Pancreas (tissue), 10 donors: Measurements from ENCODE around the gene PRODH2. TPM values are rescaled to one million over a fixed set of nuclear protein-coding genes. Genes with fewer than 3 reads are reported as not detected.

Experiments
- ATAC-seq, 4 donors: fragments of 200-7000 bp; cut with Tn5 transposase; one replicate each; pipeline versions ENCODE4 v1.8.0 to v1.9.1; 2020; ENCODE audit warnings: mild to moderate bottlenecking in 4 of 4, moderate library complexity in 4 of 4
- DNase-seq, 6 donors: peaks; one replicate each; pipeline ENCODE4 v3.0.0-alpha.2; 2020
- FAIRE-seq: peaks from 2 replicates; lab custom pipeline; 2012; peaks lifted over from hg19 to GRCh38; lab: Jason Lieb, UNC
- H3K27ac ChIP-seq, 4 donors: fragments of 200-600 bp; sonication (generic); 1 replicate in 3 of 4; 2 replicates in 1 of 4; pipeline versions ENCODE4 v1.5.0 to v1.8.0; 2020
- H3K27me3 ChIP-seq, 4 donors: fragments of 200-600 bp; one replicate each; pipeline ENCODE4 v1.8.0; 2021
- H3K36me3 ChIP-seq, 3 donors: fragments of 200-600 bp; sonication (generic) in 1 of 3; one replicate each; pipeline versions ENCODE4 v1.5.0 to v1.8.0; 2020 to 2021
- H3K4me1 ChIP-seq, 3 donors: fragments of 200-600 bp; one replicate each; pipeline ENCODE4 v1.8.0; 2021
- H3K4me3 ChIP-seq, 4 donors: fragments of 200-600 bp; sonication (generic) in 2 of 4; one replicate each; pipeline versions ENCODE4 v1.5.0 to v1.8.0; 2020 to 2021
- H3K9me3 ChIP-seq, 4 donors: fragments of 200-600 bp; one replicate each; pipeline ENCODE4 v1.8.0; 2021
- CTCF ChIP-seq, 4 donors: fragments of 200-600 bp; sonication (generic) in 3 of 4; IDR thresholded peaks; one replicate each; pipeline versions ENCODE4 v1.5.0 to v1.8.0; 2021; ENCODE audit warnings: antibody characterized with exemption in 4 of 4
- WGBS, 2 donors: extraction: QIAGEN DNeasy Blood & Tissue Kit; methylation state at CpG; one replicate each; pipeline ENCODE4 v1.1.7; 2013; 5-methylcytosine and 5-hydroxymethylcytosine counted together
- intact Hi-C, 3 donors: fragments of 100-400 bp; cut with DNase I; formaldehyde crosslinking; loops; one replicate each; pipeline versions ENCODE4 v1.11.1 to v1.14.2; 2022
- polyA plus RNA-seq, 2 donors: library from polyadenylated mRNA; stranded (reverse); fragments of 200-250 nt; gene quantifications; one replicate each; pipeline ENCODE4 v1.2.3, GENCODE V29; 2013
- total RNA-seq, 6 donors: library from RNA; stranded (reverse); fragmentation: NEBNext Ultra II Directional in 4 of 6; extraction: Animal tissue kit (Norgen Biotek cat#: 25700) in 4 of 6; gene quantifications; one replicate each; pipeline versions ENCODE4 v1.2.1 to v1.2.4, GENCODE V29; 2021 to 2023
- donor health status: healthy with polysubstance abuse.
- donor health status: DM: no; HTN: no; CAD: no; lungs with moderate emphysema.
- donor health status: DM: no; HTN: no; CAD: no.
- donor health status: control.
- donor health status: control.
- donor health status: Bipolar disorder and iron deficiency.
- donor health status: DM: yes; HTN: yes; CAD: no.
- donor health status: DM: no; HTN: no; CAD: no.
- donor health status: DM: no; HTN: no; CAD: no.
- donor health status: DM: yes; HTN: yes; CAD: no.

PRODH2 gene
- total and polyA plus RNA-seq, 8 donors = 0.95 to 21.5 (median 4.2) TPM

DNA sequence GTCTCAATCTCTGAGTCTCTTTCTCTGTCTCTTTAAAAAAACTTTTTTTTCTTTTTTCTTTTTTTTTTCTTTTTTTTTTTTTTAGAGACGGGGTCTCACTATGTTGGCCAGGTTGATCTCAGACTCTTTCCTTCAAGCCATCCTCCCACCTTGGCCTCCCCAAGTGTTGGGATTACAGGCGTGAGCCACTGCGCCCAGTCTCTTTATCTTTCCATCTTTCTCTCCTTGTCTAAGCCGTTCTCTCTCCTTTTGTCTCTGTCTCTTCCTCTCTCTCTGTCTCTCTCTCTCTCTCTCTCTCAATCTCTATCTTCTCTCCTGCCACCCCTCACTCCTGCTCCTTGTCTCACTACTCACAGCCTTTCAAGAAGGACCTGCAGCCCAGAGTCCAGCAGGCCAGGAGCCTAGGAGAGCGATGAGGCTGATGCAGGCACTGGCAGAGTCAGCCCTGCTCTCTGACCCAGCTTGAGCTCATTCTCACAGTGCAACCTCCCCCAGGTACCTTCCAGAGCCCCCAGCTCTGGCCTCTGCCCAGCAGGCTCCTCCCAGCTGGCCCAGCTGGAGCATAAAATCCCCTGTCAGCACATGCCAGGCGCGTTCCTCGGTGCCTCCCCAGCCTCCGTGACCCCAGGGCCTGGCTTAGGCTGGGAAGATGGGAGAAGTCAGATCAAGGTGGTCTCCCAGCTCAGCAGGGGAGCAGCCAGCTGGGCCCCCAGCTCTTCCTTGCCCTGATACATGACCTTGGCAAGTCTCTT, 39.6 kb upstream of the PRODH2 start, which contains the start of gene NPHS1:
Gene NPHS1 (minus strand): TSS at position 476 of the 752 bp plus-strand sequence. CDS start 667 bp downstream, outside the sequence.
- Histone ChIP-seq H3K4me1 (peaks cover 0 to 19% (median 12%) of the 10 kb centered on the region in 3 donors), H3K9me3 (no peaks in the 10 kb centered on the region), H3K27ac (peak within 1 kb of the TSS; percentile 19 to 79 (median 69)), H3K27me3 (no peaks in the 10 kb centered on the region), H3K36me3 (no peaks in the 10 kb centered on the region), H3K4me3 (peak within 1 kb of the TSS; percentile 26 to 42 (median 37))
- intact Hi-C loops = no loop called here
- 33 to 45% methylated on average over 9 of the region's 9 CpGs for WGBS, 2 donors
- peak in 3 of 6 donors; percentile 42 to 64 (median 53) for DNase-seq
- peak in 2 of 4 donors; percentile 7 to 10 for ATAC-seq
- no peak for TF ChIP-seq CTCF (IDR thresholded peaks at IDR 0.05)
- FAIRE-seq = no peak

DNA sequence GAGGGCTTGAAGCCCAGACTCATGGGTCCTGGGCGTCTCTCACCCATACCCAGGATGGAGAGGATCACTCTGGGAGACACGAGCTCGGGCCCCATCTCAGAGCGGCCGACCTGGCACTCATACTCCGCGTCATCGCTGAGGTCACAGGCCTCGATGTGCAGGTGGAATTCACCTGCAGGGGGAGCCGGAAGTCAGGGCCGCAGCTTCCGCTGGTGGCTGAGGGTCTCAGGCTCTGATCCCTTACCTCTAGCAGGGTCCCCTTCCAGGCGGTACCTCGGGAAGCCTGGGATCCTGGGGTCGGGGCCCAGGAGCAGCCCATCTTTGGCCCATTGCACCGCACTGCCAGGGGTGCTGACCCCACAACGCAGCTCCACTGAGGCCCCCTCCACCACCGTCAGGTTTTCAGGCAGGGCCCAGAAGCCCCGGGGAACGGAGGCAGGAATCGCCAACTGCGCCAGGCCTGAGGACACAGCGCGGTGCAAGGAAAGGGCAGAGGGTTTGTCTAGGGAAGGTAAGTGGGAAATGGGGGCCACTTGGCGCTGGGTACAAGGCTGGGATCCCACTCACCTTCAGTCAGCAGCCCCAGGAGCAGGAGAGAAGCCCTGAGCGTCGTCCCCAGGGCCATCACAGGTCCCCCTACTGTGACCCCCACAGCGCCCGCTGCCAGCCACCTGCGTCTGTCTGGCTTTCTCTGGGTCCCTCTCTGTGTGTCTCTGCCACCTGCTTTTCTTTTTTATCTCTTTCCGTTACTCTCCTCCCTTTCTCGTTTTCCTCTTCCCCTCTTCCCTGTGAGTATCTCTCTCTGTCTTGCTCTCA, 38.8 kb upstream of the PRODH2 start:
- Histone ChIP-seq H3K27ac (peak overlapping the region; percentile 19 to 79 (median 69)), H3K4me3 (peak overlapping the region; percentile 26 to 42 (median 37)), H3K36me3 (no peaks in the 10 kb centered on the region), H3K9me3 (no peaks in the 10 kb centered on the region), H3K4me1 (peaks cover 0 to 23% (median 12%) of the 10 kb centered on the region in 3 donors), H3K27me3 (no peaks in the 10 kb centered on the region)
- peak in 5 of 6 donors; percentile 62 to 88 (median 77) for DNase-seq
- ATAC-seq = peak; percentile 37 to 51 (median 42)
- intact Hi-C loops = no loop called here
- no peak for FAIRE-seq
- WGBS, 2 donors = 32 to 34% methylated on average over 29 to 32 of the region's 32 CpGs
- peak in 2 of 4 donors; percentile 20 to 23 for TF ChIP-seq CTCF (IDR thresholded peaks at IDR 0.05)

DNA sequence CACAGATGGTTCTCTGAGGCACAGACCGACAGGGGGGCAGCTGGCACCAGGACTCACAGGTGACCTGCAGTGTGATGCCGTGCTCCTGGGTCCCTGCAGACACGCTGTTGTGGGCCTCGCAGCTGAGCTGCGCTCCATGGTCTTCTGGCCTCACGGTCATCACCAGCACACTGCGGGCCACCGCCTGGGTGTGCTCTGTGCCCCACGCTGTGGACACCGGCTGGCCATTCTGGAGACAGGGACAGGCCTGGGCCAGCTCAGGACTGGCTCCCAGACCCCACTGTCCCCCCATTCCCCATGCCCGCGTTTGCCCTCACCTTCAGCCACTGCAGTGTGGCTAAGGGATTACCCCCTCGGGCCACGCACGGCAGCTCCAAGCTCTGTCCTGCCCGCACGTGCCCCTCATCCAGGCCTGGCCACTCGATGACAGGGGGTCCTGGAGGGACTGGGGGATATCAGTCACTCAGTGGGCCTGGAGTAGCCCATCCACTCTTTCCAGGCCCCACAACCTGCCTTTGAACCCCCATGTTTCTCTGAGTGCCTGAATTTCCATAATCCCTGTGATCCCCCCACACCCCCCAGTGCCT, 36.4 kb upstream of the PRODH2 start:
- H3K27ac ChIP-seq = no peak overlapping the region
- no peaks in the 10 kb centered on the region for H3K27me3 ChIP-seq
- intact Hi-C loops = no loop called here
- DNase-seq (peak in 3 of 6 donors; percentile 31 to 63 (median 54)), FAIRE-seq (no peak), ATAC-seq (no peak)
- peaks cover 0 to 25% (median 3%) of the 10 kb centered on the region in 3 donors for H3K4me1 ChIP-seq
- WGBS, 2 donors = 93 to 94% methylated on average over 18 of the region's 18 CpGs
- H3K4me3 ChIP-seq = no peak overlapping the region
- H3K9me3 ChIP-seq = no peaks in the 10 kb centered on the region
- TF ChIP-seq CTCF (IDR thresholded peaks at IDR 0.05) = no peak
- no peaks in the 10 kb centered on the region for H3K36me3 ChIP-seq

DNA sequence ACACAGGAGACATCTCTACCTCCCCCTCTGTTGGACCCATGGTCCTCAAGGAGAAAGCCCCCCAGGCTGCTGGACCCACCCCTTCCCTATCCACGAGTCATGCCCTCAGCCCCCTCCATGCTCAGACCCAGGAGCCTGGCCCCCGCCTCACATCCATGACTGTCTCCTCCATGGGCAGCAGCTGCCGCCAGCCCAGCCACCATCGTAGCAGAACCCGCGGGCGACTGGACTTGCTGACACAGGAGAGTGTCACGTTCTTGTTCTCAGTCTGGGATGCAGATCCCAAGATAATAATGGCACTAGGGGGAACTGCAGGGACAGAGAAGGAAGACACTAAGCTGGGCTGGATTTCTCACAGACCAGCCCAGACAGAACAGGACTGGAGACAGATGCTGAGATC, 35.8 kb upstream of the PRODH2 start:
- peak in 3 of 6 donors; percentile 30 to 74 (median 51) for DNase-seq
- TF ChIP-seq CTCF (IDR thresholded peaks at IDR 0.05) = no peak
- Histone ChIP-seq H3K4me3 (no peak overlapping the region), H3K27ac (no peak overlapping the region), H3K9me3 (no peaks in the 10 kb centered on the region), H3K4me1 (peaks cover 0 to 22% (median 0%) of the 10 kb centered on the region in 3 donors), H3K27me3 (no peaks in the 10 kb centered on the region), H3K36me3 (no peaks in the 10 kb centered on the region)
- FAIRE-seq = no peak
- intact Hi-C loops = no loop called here
- 82 to 84% methylated on average over 8 of the region's 8 CpGs for WGBS, 2 donors
- ATAC-seq = no peak
